ENCODE data around the gene CHN1. TPM values are rescaled to one million over a fixed set of nuclear protein-coding genes. Genes with fewer than 3 reads are reported as not detected.

CHN1 gene
- total and polyA plus RNA-seq, 2 of the 8 experiments (the other 6 are each of a cell fraction or from before 2014, with no cell fraction given): 54.0 to 65.7 TPM

GRCh38 chr2:175001566-175001965 is 3.6 kb downstream of the CHN1 start:
- no peak overlapping the region for H3K4me3 ChIP-seq (ENCODE audit: extremely low read depth in 1 of 4, insufficient read depth in 2 of 4, low read depth in 3 of 4, low read length in 4 of 4)
- no peak overlapping the region for H3K18ac ChIP-seq (ENCODE audit: extremely low read depth, low read length)
- H3K4me2 ChIP-seq (ENCODE audit: insufficient read depth in 1 of 2, low read depth in 2 of 2, low read length in 2 of 2): no peak overlapping the region
- H4K91ac ChIP-seq (replicated peaks; ENCODE audit: insufficient read length, low read length): no peak overlapping the region
- no peaks in the 10 kb centered on the region; the same call in 1 of the 2 replicates for H3K23me2 ChIP-seq (ENCODE audit: low read depth, low read length)
- H3K4me1 ChIP-seq (replicated peaks in 1 of 4; ENCODE audit: control insufficient read depth in 3 of 4, insufficient read depth in 4 of 4, low read length in 3 of 4): peaks cover 0 to 12% (median 6%) of the 10 kb centered on the region in 4 experiments; a peak in 4 of 7 replicates
- ChIA-PET POLR2A (ENCODE audit: partially characterized antibody) (interaction anchor here (0.6 to 1.0 kb wide), 2 partner anchors 111 to 205 kb away, joined by 3 to 4 read pairs; no protein-coding TSS in a partner anchor), CTCF (ENCODE audit: partially characterized antibody) (interaction anchor here (0.9 to 1.8 kb wide), 5 partner anchors 12 to 302 kb away, joined by 3 to 8 read pairs (median 3); no protein-coding TSS in a partner anchor)
- peaks cover 0 to 3% of the 10 kb centered on the region in 2 experiments for H4K20me1 ChIP-seq (replicated peaks in 1 of 2; ENCODE audit: control insufficient read depth in 1 of 2, insufficient read depth in 2 of 2, low read length in 2 of 2)
- 81% methylated on average over 4 of the region's 4 CpGs; no CpG with 5 or more reads in 1 of the 2 experiments for WGBS, 2 experiments (ENCODE audit: extremely low coverage in 1 of 2, insufficient coverage in 1 of 2, insufficient read length in 1 of 2, insufficient replicate concordance in 2 of 2, low coverage in 1 of 2, low lambda C conversion rate in 2 of 2, missing lambda C conversion rate in 1 of 2)
- no peak overlapping the region for H2BK15ac ChIP-seq (ENCODE audit: low read length)
- no peak overlapping the region for H2AFZ ChIP-seq (ENCODE audit: low read length)
- FAIRE-seq (no peak), DNase-seq (ENCODE audit: low read depth in 1 of 2, low spot score in 2 of 2) (no peak)
- H3K14ac ChIP-seq (ENCODE audit: insufficient read length): no peak overlapping the region
- H3K79me2 ChIP-seq (ENCODE audit: control insufficient read depth in 1 of 2, insufficient read depth in 2 of 2, low read length in 2 of 2): peaks cover 8 to 79% of the 10 kb centered on the region in 2 experiments
- no peaks in the 10 kb centered on the region; a peak in 1 of 8 replicates for H3K36me3 ChIP-seq (ENCODE audit: control insufficient read depth in 2 of 4, insufficient read depth in 4 of 4, low read length in 3 of 4)
- no peak overlapping the region for H4K5ac ChIP-seq (ENCODE audit: insufficient read length, low read depth, low read length)
- H3K9me3 ChIP-seq (ENCODE audit: insufficient read depth in 2 of 2, low read depth in 1 of 2, low read length in 1 of 2): no peaks in the 10 kb centered on the region
- no peak overlapping the region for H3K23ac ChIP-seq (ENCODE audit: insufficient read length)
- peaks cover 3% of the 10 kb centered on the region for H3K79me1 ChIP-seq (ENCODE audit: low read depth, low read length)
- no peak for TF ChIP-seq CTBP2 (IDR thresholded peaks at IDR 0.05; ENCODE audit: borderline replicate concordance, insufficient read depth, insufficient read length, low read length)
- TF ChIP-seq RXRA (IDR thresholded peaks at IDR 0.05; ENCODE audit: insufficient read depth, low read depth, low read length): no peak
- no peak overlapping the region for H3K27ac ChIP-seq (ENCODE audit: low read depth, low read length)
- H3K56ac ChIP-seq (replicated peaks; ENCODE audit: insufficient read length, low read depth, low read length): no peak overlapping the region
- H4K8ac ChIP-seq (ENCODE audit: extremely low read depth, insufficient read depth, low read length): no peak overlapping the region
- no peak overlapping the region for H2BK5ac ChIP-seq (ENCODE audit: low read depth, low read length)
- no peak overlapping the region for H2BK20ac ChIP-seq (ENCODE audit: low read length)
- no peak overlapping the region for H2BK120ac ChIP-seq (replicated peaks; ENCODE audit: low read depth, low read length)
- no peak overlapping the region for H3K9ac ChIP-seq (replicated peaks in 1 of 4; ENCODE audit: extremely low read depth in 1 of 4, low read depth in 3 of 4, low read length in 3 of 4)
- H3K27me3 ChIP-seq (replicated peaks in 1 of 4; ENCODE audit: control insufficient read depth in 3 of 4, extremely low read depth in 1 of 4, insufficient read depth in 3 of 4, low read length in 3 of 4): no peaks in the 10 kb centered on the region
- H2BK12ac ChIP-seq (ENCODE audit: low read depth, low read length): no peak overlapping the region
- H2AK5ac ChIP-seq (ENCODE audit: low read depth, low read length): no peak overlapping the region
- no peak overlapping the region for H3K4ac ChIP-seq (replicated peaks; ENCODE audit: insufficient read length, low read depth, low read length)

Measured in H1 (cell line).